ENCODE measurements around the gene CX3CR1.

GRCh38 chr3:39241561-39241960 is 38.3 kb downstream of the CX3CR1 start:
- TF ChIP-seq, protein P1, sequence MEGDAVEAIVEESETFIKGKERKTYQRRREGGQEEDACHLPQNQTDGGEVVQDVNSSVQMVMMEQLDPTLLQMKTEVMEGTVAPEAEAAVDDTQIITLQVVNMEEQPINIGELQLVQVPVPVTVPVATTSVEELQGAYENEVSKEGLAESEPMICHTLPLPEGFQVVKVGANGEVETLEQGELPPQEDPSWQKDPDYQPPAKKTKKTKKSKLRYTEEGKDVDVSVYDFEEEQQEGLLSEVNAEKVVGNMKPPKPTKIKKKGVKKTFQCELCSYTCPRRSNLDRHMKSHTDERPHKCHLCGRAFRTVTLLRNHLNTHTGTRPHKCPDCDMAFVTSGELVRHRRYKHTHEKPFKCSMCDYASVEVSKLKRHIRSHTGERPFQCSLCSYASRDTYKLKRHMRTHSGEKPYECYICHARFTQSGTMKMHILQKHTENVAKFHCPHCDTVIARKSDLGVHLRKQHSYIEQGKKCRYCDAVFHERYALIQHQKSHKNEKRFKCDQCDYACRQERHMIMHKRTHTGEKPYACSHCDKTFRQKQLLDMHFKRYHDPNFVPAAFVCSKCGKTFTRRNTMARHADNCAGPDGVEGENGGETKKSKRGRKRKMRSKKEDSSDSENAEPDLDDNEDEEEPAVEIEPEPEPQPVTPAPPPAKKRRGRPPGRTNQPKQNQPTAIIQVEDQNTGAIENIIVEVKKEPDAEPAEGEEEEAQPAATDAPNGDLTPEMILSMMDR (IDR thresholded peaks at IDR 0.05), result no peak
- TF ChIP-seq POLR2AphosphoS5 (IDR thresholded peaks at IDR 0.05) (no peak), EP300 (IDR thresholded peaks at IDR 0.05) (no peak), POLR2A (IDR thresholded peaks at IDR 0.05) (no peak)
